HL-60/S4 treated with retinoic acid at 250 ng/mL for 4 days and 3 days (cell line): ENCODE results near the gene LIN37.
"Not testable (repeated sequence)": the region's sequence is repeated elsewhere in the genome, so short reads cannot be mapped to it uniquely, and the experiment has no call there.

ENCODE experiments used
- in situ Hi-C: fragments of 300-500 bp; cut with MboI; formaldehyde crosslinking; loops from 2 replicates; pipeline ENCODE4 v1.7.0; 2022; ENCODE audit warnings: low sequenced_read_pairs

LIN37 gene

DNA sequence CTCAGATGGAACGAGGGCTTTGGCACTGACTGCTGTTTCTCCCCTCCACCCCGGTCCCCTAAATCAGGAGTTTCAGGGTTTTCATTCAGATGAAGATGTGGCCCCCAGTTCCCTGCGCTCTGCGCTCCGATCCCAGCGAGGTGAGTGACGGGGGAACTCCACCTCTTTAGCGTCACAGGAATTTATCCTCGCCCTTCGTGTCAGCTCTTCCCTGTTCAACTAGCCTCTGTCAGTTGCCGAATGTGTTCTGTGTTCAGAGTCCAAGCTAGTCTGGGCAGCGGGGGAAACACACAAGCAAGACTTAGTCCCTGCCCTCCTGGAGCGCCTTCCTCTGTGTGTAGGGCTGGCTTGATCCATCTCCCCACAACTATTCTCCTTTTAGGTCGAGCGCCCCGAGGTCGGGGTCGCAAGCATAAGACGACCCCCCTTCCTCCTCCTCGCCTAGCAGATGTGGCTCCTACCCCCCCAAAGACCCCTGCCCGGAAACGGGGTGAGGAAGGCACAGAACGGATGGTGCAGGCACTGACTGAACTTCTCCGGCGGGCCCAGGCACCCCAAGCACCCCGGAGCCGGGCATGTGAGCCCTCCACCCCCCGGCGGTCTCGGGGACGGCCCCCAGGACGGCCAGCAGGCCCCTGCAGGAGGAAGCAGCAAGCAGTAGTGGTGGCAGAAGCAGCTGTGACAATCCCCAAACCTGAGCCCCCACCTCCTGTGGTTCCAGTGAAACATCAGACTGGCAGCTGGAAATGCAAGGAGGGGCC, 28.8 kb upstream of the LIN37 start:
- in situ Hi-C loops = no loop called here

GRCh38 chr19:35720163-35720524, 28.2 kb upstream of the LIN37 start:
- in situ Hi-C loops = no loop called here

- in situ Hi-C loops = no loop called here
Measured at GRCh38 chr19:35720648-35721047, 27.7 kb upstream of the LIN37 start.

- in situ Hi-C loops = no loop called here
Measured at GRCh38 chr19:35721374-35721773, 27.0 kb upstream of the LIN37 start.

DNA sequence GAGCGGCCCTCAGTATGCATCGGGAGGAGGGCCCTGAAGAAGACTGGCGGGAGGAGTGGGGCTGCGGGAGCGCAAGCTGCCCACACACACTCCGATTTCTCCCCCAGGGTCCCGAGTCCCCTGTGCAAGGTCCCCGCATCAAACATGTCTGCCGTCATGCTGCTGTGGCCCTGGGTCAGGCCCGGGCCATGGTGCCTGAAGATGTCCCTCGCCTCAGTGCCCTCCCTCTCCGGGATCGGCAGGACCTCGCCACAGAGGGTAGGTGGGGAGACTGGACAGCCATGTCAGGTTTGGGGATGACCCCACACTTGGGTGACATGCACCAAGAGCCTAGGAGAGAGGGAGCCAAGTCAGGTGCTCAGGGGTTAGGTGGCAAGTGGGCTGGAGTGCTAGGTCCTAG, 25.9 kb upstream of the LIN37 start:
- in situ Hi-C loops = no loop called here

DNA sequence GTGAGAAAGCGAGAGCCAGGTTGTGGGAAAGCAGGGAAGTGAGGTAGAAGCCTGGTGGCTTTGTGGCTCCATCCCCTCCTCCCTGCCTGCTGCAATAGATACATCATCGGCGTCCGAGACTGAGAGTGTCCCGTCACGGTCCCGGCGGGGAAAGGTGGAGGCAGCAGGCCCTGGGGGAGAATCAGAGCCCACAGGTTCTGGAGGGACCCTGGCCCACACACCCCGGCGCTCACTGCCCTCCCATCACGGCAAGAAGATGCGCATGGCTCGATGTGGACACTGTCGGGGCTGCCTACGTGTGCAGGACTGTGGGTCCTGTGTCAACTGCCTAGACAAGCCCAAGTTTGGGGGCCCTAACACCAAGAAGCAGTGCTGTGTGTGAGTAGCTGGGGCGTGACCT, 25.5 kb upstream of the LIN37 start:
- in situ Hi-C loops = no loop called here

- in situ Hi-C loops = no loop called here
Measured at GRCh38 chr19:35723671-35724070, 24.7 kb upstream of the LIN37 start.

DNA sequence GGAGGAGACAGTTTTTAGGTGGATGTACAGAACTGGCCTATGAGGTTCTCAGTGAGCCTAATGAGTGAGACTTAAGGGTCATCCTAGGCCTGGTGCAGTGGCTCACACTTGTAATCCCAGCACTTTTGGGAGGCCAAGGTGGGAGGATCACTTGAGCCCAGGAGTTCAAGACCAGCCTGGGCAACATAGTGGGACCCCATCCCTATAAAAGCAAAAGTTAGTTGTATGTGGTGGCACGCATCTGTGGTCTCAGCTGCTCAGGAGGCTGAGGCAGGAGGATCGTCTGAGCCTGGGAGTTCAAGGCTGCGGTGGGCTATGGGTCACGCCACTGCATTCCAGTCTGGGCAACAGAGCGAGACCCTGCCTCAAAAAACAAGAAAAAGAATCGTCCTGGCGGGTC, 24.2 kb upstream of the LIN37 start:
- in situ Hi-C loops = not testable (repeated sequence)

GRCh38 chr19:35724560-35724959, 23.8 kb upstream of the LIN37 start:
- in situ Hi-C loops = no loop called here

- in situ Hi-C loops = no loop called here
Measured at GRCh38 chr19:35725216-35725861, 23.0 kb upstream of the LIN37 start.

DNA sequence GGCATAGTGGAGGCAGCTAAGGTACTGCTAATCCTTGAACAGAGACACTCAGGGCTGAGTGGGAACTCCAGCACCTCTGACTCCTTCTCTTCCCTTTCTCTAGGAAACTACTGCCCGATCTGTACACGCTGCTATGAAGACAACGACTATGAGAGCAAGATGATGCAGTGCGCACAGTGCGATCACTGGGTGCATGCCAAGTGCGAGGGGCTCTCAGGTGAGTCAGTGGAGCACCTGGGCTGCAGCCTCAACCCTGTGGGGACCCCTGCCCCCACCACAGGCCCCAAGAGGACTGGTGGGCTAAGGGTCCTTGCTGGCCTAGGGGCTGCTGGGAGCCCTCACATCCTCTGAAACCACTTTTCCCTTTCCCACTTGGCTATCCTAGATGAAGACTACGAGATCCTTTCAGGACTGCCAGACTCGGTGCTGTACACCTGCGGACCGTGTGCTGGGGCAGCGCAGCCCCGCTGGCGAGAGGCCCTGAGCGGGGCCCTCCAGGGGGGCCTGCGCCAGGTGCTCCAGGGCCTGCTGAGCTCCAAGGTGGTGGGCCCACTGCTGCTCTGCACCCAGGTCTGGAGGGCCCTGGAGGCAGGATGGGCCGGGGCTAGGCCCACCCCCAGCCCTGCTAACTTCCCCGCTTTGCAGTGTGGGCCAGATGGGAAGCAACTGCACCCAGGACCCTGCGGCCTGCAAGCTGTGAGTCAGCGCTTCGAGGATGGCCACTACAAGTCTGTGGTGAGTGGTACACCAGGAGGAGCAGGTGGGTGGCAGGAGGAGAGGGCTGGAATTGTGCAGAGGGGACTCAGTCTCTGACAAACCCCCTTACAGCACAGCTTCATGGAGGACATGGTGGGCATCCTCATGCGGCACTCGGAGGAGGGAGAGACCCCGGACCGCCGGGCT, 21.1 kb upstream of the LIN37 start:
- in situ Hi-C loops = no loop called here

DNA sequence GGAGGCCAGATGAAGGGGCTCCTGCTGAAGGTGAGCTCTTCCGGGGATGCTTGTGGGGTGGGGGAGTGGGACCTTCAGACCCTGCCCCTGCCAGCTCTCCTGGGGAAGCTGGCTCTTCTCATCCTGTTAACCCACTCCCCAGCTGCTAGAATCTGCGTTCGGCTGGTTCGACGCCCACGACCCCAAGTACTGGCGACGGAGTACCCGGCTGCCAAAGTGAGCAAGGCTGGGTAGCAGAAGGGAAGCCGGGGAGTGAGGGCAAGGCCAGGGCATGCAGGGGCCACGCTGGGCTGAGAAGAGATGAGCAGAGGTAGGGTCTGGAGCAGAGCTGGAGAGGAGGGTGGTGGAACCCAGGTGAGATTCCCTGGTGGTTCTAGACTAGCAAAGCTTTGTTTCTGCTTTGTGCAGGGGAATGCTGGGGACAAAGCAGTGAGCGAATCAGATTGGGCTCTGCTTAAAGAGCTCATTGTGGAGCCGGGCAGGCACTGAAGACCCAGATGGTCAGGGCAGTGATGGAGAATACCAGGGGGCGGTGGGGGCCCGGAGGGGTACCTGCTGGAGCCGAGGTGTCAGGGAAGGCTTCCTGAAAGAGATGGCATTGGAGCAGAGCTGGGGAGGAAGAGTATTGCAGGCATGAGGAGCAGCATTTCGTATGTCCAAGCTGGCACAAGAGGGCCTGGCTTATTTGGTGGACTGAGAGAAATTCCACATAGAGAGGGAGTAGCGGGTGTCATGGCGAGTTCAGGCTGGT, 20.2 kb upstream of the LIN37 start:
- in situ Hi-C loops = no loop called here

GRCh38 chr19:35729021-35729420, 19.4 kb upstream of the LIN37 start:
- in situ Hi-C loops = no loop called here

GRCh38 chr19:35729763-35730162, 18.6 kb upstream of the LIN37 start:
- in situ Hi-C loops = no loop called here

DNA sequence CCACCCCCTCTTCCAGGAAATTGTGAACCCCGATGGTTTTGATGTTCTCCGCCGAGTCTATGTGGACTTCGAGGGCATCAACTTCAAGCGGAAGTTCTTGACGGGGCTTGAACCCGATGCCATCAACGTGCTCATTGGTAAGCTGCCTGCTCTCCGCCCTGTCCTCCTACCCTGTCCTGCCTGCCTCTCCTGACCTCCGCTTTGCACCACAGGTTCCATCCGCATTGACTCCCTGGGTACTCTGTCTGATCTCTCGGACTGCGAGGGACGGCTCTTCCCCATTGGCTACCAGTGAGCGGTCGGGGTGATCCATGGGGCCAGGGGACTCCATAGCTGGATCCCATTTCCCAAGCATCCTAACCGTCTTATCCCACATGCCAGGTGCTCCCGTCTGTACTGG, 18.1 kb upstream of the LIN37 start:
- in situ Hi-C loops = no loop called here

- in situ Hi-C loops = no loop called here
Measured at GRCh38 chr19:35731353-35731752, 17.0 kb upstream of the LIN37 start.

GRCh38 chr19:35731779-35732405, 16.5 kb upstream of the LIN37 start:
- in situ Hi-C loops = no loop called here

DNA sequence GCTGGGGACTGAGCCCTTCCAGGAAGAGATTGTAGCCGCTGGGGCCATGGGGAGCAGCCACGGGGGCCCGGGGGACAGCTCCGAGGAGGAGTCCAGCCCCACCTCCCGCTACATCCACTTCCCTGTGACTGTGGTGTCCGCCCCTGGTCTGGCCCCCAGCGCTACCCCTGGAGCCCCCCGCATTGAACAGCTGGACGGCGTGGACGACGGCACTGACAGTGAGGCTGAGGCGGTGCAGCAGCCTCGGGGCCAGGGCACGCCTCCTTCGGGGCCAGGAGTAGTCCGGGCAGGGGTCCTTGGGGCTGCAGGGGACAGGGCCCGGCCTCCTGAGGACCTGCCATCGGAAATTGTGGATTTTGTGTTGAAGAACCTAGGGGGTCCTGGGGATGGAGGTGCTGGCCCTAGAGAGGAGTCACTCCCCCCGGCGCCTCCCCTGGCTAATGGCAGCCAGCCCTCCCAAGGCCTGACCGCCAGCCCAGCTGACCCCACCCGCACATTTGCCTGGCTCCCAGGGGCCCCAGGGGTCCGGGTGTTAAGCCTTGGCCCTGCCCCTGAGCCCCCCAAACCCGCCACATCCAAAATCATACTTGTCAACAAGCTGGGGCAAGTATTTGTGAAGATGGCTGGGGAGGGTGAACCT, 15.7 kb upstream of the LIN37 start:
- in situ Hi-C loops = no loop called here

- in situ Hi-C loops = no loop called here
Measured at GRCh38 chr19:35733180-35734125, 14.9 kb upstream of the LIN37 start.
